HG03039 (cell line): ENCODE data around the gene LIN28A.
"Not testable (repeated sequence)": the region's sequence is repeated elsewhere in the genome, so short reads cannot be mapped to it uniquely, and the experiment has no call there.

ENCODE experiments used
- ATAC-seq: cut with Tn5 transposase; IDR thresholded peaks from one replicate; pipeline ENCODE4 v1.9.1; 2021; ENCODE audit warnings: mild to moderate bottlenecking, moderate library complexity; ENCODE audit not compliant: unreplicated experiment

LIN28A gene, protein sequence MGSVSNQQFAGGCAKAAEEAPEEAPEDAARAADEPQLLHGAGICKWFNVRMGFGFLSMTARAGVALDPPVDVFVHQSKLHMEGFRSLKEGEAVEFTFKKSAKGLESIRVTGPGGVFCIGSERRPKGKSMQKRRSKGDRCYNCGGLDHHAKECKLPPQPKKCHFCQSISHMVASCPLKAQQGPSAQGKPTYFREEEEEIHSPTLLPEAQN

DNA sequence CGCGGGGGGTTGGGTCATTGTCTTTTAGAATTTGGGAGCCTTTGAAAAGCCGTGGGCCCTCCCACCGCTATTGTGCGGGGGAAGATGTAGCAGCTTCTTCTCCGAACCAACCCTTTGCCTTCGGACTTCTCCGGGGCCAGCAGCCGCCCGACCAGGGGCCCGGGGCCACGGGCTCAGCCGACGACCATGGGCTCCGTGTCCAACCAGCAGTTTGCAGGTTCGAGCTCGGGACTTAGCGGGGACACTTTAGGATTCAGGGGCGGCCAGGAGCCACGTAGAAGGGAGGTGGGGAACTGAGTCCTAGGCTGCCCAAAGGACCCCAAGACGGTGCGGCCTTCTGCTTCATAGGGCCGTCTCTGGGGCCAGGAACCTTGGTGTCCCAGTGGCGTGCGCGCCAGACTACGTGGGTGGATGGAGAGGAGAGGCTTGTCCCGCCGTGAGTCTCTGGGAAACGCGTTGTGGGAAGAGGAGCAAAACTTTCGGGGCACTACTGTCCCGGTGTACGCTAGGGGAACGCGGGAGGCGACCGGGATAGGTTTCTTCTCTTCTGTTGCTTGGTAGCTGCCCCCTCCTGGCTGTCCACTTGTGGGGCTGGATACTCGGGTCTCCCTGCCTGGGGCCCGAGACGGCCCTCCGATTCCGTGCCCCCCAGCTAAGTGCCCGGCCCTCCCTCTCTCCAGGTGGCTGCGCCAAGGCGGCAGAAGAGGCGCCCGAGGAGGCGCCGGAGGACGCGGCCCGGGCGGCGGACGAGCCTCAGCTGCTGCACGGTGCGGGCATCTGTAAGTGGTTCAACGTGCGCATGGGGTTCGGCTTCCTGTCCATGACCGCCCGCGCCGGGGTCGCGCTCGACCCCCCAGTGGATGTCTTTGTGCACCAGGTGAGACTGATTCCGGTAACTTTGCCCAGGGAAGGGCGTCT lies at the start of gene LIN28A:
Gene LIN28A, plus strand, starts transcription at position 112 of the 918 bp plus-strand sequence. Its CDS starts 75 bp downstream, at position 187.
- no peak for ATAC-seq

DNA sequence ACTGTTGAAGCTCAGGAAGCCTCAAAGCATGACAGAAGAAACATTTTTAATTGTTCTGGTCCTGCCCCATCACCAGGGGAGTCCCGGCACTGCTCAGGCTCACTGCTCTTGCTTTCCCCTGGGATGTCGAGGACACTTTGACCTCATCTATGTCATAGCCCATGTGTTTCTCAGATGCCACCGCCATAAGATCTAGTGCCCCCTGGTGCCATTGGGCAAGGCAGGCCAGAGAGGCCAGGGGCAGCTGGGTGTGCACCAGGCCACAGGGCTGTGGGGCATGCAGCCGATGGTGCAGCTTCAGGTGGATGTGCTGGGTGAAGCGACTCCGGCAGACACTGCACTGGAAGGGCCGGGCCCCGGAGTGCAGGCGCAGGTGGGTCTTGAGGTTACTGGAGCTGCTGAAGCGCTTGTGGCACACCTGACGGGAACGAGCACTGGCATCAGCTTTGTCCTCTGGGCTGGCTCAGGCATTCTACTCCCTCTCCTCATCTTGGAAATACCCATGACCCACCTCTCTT lies 49.0 kb upstream of the LIN28A start:
- no peak for ATAC-seq

DNA sequence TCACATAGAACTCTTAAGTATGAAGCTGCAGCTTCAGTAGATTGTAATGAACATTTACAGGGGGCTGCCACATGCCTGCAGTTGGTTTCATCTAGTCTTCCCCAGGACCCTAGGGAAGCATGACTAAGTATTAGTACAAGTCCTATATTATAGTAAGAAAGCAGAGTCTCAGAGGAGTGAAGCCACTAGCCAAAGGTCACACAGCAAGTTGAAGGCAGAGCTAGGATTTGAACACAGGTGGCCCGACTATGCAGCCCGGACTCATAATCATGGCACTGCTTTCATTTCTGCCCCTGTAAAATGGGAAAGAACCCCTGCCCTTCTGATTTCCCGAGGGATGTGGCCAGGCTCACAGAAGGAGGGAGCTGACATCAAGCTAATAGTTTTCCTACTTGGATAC lies 48.3 kb upstream of the LIN28A start:
- ATAC-seq: no peak

DNA sequence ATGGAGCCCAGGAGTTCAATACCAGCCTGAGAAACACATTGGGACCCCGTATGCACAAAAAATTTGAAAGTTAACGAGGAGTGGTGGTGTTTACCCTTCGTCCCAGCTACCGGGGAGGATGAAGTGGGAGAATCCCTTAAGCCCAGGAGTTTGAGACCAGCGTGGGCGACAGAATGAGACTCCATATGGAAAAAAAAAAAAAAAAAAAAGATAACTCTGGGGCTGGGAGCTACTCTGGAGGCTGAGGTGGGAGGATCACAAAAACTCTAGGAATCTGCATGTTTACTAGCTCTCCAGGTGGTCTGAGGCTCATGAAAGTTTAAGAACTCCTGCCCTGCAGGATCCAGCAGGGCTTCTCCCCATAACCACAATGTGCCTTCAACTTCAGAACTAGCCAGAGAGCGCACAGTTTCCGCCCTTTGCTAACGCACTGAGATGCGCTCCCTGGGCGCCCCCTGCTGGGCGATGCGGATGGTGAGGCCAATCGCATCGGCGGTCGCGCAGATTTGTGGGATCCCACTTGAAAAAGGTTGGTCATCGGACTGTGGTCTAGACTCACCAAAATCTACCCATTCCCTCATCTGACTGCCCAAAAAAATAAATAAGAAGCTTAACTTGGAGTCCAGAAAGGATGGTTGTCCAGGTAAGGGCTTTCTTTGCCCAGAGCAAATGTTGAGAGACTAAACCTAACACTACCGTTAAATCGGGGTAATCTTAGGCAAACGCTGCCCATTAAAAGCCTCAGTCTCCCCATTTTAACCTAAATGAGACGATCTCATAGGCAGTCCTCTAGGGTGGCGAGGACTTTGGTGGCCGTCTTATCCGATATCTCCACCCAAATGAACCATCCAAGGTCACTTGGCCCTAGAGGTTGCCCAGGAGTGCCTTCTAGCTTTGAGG lies 46.8 kb upstream of the LIN28A start:
- ATAC-seq: no peak

DNA sequence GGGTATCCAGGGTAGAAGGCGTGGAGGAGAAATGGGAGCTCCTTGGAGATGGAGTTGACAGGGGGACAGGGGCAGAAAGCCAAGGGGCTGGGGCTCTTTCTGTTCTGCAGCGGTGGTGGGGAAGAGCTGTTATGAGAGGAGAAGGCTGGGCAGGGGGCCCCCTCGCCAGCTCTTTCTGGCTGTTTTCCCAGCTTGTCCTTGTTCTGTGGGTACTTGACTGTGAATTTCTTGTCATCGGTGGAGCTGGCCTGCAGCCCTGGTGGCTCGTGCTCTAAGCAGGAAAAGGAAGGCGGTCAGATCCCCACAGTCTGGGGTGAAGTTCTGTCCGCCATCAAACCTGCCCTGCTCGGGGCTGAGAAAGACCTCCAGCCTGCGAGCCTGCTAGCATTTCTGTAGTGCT lies 45.7 kb upstream of the LIN28A start:
- no peak for ATAC-seq

DNA sequence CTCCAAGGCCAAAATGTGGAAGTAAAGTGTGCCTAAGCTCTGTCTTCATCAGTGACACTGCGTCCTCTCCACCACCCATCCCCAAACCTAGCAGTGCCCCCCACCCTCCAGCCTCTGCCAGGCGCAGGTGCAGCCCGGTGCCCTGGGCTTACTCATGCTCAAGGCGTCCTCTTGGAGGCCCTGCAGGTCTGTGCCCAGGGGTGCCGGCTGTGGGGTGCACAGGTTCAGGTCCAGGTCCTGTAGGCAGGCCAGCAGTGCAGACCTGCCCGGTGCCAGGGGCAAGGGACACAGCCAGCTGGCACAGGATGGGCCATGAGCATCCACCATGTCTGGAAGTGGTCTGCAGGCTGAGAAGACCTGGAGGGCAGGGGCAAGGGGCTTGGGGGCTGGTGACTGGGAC lies 43.2 kb upstream of the LIN28A start:
- ATAC-seq: no peak

DNA sequence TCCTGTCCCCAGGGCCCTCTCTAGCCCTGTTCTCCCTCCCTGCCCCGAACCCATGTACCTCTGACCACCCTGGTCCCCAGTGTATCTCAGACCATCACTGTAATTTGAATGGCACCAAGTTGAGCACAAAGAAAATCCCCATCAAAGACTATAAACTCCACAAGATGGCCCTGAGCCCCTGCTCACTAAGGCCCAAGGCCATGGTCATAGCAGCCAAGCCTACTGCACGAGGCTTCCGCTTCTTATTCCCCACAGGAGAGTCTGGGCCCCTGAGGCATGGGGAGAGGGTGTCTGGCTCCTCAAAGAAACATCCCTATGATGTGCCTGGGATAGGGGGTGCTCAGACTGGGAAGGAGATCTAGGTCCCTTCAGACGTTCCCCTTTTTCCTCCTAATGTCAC lies 42.6 kb upstream of the LIN28A start:
- no peak for ATAC-seq

DNA sequence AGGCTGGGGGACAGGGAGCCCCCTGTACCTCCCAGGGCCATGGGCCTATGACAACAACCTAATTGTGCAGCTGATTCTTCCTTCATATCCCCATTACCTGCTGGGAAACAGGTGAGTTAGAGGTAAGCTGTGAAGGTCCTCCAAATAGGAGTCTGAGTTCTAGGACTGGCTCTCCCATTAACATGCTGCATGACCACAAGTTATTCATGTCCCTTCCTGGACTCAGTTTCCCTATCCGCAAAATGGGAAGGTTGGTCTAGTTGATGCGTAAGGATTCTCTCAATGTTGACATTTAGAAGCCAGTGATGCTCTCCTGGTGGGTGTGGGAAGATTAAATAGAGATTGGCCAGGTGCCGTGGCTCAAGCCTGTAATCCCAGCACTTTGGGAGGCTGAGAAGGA lies 42.1 kb upstream of the LIN28A start:
- no peak for ATAC-seq

DNA sequence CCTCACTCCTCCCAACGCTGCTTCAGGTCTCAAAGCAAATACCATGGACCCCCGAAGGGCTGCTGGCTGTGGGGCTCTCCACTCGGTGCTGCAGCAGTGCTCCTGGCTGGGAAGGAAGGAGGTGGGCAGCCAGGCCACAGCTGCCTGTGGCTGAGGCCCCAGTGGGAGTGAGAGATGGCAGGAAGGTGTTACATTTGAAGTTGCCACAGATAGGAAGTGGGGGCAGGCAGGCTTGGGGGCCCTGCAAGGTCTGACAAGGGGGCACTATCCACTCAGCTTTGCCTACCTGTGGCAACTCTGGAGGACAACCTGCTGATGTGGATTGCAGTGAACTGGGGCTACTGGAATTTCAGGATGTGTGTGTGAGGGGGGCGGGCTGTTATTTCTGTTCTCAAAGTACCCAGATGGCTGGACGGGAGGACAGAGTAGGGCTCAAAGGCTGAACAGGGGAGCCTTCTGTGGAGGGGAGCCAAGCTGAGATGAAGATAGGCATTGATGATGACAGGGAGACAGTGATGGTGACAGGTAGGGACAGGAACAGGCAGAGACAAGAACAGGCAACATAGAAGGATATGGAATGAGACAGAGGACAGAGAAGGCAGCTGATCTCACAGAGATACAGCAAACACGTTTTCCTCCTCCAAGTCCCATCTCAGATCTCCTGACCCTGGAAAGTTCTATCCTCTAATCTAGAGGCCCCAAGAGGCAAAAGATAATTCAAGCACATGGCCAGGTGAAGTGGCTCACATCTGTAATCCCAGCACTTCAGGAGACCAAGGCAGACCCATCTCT lies 39.8 kb upstream of the LIN28A start:
- no peak for ATAC-seq

DNA sequence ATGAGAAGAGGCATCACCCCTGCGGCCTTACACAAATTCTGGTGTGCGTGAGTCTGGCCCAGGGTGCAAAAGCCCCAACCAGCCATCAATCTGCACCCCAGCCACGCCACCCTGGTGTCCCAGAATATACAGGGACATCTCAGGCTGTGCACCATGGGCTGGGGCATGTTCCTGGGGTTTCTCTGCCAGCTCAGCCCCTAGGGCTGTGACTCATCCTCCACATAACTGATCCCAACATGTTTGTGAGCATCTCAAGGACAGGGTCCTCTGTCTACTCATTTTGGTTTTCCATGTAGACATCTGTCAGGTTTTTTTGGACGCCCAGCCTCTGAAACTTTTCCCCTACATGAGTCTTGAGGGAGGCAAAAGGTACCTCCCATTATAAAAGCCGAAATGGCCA lies 38.6 kb upstream of the LIN28A start:
- no peak for ATAC-seq

DNA sequence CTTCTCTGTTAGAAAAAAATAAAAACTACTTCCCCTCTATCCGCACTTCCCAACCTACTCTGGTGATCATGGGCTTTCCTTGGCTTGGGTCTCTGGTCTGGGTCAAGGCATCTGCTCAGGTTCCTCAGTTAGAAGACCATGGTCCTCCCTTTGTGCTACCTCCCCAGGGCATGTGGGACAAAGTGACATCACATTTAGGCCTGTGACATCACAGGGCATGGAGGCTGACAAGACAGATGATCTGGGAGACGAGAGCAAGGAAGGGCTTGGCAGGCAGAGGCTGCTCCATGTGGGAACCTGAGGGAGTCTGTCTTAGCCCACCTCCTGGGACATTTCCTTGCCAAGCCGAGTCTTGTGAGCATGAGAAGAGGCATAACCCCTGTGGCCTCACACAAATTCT lies 38.0 kb upstream of the LIN28A start, which contains the start of gene ZNF683:
Gene ZNF683, minus strand, starts transcription at position 140 of the 400 bp plus-strand sequence. CDS start 4,179 bp downstream, outside the sequence.
- ATAC-seq: not testable (repeated sequence)

DNA sequence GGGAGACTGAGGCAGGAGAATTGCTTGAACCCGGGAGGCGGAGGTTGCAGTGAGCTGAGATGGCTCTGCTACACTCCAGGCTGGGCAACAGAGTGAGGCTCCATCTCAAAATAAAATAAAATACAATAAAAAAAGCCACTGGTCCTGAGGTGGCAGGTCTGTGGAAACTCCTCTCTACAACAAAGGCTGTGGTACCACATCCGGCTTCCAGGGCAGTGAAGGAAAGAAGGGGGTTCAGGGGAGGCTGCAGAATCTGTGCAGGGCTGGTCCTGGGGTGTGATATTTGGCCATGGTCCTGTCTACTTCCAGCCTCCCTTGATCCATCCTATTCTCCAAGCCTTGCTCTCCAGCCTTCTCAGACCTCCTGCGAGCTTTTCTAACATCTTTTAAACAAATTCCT lies 37.3 kb upstream of the LIN28A start:
- ATAC-seq: no peak

DNA sequence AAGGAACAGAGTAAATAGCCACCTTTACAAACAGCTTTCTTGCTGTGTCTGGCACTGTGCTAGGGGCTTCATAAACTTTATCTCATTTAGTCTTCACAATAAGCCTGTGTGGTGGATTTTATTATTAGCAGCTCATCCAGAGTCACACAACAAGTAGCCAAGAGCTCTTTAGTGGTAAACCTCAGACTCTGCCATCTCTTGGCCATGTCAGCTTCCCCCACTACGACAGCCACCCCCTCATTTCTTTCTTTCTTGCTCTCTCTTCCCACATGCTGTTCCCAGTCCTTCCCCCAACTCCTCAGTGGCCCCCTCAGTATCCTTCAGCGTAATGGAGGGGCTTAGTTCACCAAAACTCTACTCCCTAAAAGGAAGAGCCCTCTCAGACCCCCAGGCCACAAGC lies 36.8 kb upstream of the LIN28A start:
- ATAC-seq: no peak

DNA sequence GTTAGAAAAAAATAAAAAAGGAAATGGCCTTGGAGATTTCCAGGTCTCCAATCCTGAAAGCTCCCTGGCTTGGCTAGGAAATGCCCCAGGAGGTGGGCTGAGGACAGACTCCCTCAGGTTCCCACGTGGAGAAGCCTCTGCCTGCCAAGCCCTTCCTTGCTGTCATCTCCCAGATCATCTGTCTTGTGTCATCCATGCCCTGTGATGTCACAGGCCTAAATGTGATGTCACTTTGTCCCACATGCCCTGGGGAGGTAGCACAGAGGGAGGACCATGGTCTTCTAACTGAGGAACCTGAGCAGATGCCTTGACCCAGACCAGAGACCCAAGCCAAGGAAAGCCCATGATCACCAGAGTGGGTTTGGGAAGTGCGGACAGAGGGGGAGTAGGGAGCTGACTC lies 36.3 kb upstream of the LIN28A start:
- ATAC-seq: not testable (repeated sequence)

DNA sequence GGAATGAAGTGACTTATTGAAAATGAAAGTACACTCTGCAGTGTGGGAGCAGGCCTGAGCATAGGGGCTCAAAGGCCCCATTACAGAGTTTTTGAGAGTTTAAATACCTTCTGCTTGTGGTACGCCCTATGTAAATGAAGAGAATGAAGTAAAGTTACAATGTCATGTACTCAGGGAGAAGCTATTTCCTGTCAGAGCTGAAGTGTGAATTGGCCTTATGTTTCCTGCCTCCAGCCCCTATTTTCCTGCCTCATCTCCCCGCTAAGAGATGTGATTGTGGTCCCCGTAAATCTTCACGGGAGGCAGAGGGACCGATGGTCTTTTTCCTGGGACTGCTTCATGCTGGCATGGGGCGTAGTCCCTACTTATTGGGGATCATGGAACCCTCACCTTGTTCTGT lies 35.5 kb upstream of the LIN28A start:
- ATAC-seq: no peak

DNA sequence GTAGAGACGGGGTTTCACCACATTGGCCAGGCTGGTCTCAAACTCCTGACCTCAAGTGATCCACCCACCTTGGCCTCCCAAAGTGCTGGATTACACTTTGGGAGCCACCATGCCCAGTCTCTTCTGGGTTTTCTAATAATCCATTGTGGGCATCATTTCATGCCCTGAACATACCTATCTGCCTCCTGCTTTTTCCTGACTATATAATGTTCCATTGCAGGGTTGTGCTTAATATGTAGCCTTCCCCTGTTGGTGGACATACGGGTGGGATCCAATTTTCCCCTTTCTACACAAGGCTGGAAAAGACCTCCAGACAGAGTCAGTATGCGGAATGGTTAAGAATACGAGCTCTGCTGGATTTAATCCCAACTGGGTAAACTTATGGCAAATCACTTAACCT lies 34.6 kb upstream of the LIN28A start:
- ATAC-seq: no peak

DNA sequence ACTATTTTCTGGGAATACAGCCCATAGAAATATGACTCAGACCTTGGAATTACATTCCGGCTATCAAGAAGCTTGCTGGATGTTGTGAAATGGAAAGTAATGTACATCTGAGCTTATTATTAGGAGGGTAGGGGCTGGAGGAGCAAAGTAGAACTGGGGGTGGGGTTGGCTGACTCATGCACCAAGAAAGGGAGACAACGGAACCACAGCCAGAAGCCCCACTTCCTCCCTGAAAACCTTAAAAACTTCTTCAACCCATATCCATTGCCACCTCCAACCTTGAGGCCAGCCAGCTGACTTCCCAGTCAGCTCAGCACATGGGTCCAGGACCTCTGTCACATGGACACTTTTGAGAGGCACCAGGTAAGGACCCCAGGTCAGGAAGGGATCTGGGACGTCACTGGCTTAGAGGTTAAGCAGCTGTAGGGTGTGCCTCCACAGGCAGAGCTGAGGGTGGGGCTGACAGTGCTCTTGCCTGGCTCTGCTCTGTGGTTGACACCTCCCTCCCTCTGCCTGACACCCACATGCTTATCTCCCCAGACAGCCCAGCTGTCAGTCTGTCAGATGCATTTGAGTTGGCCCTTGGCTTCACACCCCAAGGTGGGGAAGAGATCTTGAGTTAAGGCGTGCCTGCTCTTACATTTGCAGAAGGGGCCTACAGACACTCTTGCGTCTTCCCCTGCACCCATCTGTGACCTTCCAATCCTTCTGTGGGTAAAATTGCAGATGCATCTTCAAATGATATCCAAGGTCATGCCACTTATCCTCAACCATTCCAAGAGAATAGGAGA lies 32.3 kb upstream of the LIN28A start:
- ATAC-seq: peak; percentile 68

DNA sequence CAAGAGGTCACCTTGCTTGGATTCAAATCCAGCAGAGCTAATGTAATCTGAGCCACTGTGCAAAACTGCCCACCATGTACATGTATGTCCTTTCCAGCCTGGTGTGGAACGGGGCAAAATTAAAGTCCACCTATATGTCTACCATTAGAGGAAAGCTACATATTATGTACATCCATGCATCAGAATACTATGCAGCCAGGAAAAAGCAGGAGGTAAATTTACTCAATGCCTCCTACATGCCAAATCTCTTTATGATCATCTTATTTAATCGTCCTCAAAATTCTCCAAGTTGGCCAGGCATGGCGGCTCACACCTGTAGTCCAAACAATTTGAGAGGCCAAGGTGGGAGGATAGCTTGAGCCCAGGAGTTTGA lies 31.8 kb upstream of the LIN28A start:
- no peak for ATAC-seq

DNA sequence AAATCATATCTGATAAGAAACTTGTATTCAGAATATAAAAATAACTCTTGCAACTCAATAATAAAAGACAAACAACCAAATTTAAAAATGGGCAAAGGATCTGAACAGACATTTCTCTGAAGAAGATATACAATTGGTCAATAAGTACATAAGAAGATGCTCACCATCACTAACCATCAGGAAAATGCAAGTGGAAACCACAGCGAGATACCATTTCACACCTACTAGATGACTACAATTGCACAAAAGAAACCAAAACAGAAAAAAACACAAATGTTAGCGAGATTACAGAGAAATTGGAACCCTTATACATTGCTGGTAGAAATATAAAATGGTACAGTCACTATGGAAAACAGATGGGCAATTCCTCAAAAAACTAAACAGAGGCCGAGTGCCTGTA lies 26.5 kb upstream of the LIN28A start:
- ATAC-seq: no peak
